HG02852 (cell line): ENCODE results near the gene MRC2.
"Not testable (repeated sequence)": the region's sequence is repeated elsewhere in the genome, so short reads cannot be mapped to it uniquely, and the experiment has no call there.

Experiments used
- ATAC-seq: cut with Tn5 transposase; IDR thresholded peaks from one replicate; pipeline ENCODE4 v1.9.1; 2021; ENCODE audit warnings: mild to moderate bottlenecking, moderate library complexity; ENCODE audit not compliant: unreplicated experiment

Gene MRC2

DNA sequence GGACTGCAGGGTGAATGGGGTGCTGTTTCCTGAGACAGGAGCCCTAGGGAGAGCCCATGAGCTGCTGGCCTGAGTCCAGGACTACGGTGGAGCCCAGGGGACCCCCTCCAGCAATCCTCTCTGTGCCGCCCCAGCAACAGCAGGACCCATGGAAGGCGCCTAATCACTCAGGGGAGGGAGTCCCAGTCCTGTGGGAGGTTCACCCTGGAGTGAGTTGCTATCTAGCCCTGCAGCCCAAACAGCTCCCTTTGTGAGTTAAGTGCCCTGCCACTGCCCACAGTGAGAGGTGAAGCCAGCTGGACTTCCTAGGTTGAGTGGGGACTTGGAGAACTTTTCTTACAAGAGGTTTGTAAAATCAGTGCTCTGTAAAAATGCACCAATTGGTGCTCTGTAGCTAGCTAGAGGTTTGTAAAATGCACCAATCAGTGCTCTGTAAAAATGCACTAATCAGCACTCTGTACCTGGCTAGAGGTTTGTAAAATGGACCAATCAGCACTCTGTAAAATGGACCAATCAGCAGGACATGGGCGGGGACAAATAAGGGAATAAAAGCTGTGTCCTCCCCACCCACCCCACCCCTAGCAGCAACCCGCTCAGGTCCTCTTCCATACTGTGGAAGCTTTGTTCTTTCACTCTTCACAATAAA is 67.7 kb downstream of the MRC2 start:
- not testable (repeated sequence) for ATAC-seq

DNA sequence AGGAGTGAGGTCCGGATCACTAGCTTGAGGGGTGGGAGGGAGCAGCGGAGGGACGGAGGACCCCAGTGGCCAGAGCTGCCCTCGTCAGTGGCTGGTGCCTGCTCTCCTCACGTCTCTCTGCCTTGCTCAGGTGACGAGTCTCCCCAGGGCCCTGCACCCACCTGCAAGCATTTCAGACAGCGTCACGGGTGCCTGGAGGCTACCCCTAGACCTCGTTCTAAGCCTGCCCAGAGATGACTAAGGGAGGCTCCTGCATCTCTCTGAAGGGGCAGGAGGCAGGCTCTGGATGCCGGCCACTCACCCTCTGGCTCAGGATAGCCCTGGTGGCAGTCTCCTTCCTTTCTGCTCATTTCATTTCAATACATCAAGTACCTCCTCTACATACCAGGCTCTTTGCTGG is 68.8 kb downstream of the MRC2 start:
- ATAC-seq, result no peak

DNA sequence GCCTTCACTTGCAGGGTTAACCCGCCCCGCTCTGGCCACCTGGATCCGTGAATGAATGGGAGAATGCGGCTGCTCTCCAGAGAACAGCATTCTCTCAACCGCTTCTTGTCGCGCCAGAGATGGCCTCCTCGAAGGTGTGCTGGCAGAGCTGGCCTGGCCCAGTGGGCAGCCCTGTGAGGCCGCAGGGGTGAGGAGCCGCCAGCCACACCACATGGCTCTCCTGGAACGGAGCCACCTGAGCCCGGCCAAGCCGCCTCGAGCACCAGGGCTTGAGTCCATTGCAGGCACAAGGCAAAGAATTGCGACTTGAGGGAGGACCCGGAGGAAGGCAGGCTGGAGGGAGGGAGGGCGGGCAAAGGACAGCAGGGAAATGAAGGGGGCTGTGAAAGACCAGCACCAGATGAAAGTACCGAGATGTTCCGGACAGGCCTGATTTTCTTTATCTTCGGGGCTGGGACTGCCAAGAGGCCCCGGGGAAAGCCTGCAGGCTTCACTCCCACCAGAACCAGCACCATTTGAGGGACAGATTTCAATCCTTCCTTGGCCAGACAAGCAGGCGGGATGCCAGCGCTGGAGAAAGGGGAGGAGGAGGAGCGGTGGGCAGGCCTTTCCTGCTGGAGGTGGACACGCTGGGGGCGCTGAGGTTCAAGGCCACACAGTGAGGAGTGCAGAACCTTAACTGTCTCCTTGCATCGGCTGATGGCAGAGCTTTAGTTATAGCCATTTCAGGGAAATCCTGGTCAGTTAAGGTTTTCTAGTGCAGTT is 69.4 kb downstream of the MRC2 start:
- no peak for ATAC-seq

DNA sequence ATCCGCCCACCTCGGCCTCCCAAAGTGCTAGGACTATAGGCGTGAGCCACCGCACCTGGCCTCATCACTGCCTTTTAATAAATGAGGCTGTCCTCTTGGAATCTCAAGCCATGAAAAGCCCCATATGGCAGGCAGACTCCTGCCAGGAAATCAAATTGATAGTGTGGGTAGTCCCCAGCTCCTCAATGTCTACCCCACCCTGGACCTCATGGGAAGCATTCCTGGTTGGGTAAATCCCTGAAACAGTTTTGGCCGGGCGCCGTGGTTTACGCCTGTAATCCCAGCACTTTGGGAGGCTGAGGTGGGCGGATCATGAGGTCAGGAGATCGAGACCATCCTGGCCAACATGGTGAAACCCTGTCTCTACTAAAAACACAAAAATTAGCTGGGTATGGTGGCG is 71.0 kb downstream of the MRC2 start:
- ATAC-seq, result not testable (repeated sequence)

DNA sequence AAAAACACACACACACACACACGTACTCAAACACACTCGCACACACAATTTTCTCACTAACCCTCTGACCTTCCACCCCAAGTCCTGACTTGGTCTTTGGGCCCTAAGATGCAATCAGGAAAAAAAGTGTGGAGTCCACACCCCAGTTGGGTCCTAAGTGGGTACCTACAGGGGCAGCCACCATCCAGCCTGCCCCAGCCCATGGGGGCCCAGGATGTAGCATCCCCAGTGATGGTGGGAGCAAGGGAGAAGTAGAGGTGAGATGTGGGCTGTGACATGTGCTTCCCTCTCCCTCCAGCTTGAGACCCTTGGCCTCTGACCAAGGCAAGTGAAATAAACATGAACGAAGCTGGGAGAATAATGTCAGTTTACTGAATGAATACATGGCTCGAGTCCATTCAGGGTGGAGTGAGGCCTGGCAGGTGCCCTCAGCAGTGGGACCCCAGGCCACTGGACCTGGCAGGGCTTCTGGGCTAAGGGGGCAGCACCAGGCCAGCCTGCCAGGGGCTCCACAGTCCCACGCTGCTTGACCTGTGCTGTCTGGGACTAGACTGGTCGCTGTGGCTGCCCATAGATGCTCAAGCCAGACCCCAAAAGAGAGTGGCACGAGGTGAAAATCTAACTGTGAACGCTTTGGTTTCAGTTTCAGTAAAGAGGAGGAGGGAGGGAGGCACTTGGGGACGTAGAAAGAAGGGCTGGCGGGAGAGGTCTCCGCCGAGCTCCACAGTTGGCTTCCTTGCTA is 73.7 kb downstream of the MRC2 start:
- ATAC-seq, result no peak

DNA sequence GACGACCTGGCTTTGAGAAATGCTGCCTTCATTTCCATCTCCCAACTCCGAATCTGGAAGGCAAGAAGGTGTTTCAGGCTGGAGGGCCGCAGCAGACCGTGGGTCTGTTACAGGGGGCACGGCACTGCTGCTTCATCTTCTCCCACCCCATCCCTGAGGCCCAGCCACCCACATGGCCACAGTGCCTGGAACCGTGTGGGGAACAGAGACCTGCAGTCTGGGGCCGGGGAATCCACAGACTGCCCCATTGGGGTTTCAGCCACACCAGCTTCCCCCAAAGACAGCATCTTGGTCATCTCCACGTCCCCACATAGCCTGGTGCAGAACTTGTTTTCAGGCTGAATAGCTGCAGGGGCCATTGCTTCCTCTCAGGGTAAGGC is 74.2 kb downstream of the MRC2 start:
- no peak for ATAC-seq

DNA sequence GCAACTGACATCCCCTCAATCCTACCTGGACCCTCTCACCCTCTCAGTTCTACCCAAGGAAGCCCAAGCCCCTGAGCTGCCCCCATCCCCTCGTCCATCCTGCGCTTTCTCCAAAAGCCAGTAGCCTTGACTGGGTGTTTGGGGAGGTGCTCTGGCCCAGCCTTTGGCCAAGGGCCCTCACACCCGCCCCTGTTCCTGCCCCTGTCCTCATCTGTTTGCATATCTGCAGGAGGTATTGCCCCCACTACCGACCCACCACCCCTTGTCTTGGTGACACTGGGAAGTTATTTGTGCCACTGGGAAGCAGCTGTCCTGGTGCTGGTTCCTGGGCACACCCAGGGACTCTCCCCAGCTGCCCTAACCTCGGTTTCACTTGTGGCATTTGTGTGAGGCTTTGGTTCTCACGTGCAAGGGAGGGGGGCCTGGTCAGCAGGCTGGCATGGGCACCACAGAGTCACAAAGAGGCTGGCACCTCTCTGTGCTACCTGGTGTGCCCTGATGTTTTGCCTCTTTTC is 75.3 kb downstream of the MRC2 start:
- no peak for ATAC-seq

DNA sequence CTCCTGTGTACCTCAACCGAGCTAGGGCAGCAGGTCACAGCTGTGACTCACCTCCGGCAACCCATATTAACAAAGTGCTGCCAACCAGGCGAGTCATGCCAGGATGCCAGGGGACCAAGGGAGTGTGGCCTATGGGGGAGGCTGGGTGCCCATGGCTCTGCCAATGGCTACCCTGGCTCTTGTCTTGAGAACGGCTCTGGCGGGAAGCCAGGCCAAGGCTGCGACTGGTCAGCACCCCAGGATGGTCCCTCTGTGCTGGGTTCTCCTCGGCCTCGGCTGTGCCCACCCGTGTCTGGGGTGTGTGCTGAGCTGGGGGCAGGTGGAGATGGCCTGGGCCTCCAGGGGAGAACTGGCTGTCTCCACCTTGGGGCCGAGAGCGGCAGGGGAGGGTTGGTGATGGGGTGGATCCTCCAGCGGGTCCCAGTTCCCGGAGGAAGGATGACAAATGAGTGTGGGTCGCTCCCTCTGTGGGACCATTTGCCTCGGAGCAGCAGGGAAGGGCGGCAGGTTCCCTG is 75.8 kb downstream of the MRC2 start:
- no peak for ATAC-seq

DNA sequence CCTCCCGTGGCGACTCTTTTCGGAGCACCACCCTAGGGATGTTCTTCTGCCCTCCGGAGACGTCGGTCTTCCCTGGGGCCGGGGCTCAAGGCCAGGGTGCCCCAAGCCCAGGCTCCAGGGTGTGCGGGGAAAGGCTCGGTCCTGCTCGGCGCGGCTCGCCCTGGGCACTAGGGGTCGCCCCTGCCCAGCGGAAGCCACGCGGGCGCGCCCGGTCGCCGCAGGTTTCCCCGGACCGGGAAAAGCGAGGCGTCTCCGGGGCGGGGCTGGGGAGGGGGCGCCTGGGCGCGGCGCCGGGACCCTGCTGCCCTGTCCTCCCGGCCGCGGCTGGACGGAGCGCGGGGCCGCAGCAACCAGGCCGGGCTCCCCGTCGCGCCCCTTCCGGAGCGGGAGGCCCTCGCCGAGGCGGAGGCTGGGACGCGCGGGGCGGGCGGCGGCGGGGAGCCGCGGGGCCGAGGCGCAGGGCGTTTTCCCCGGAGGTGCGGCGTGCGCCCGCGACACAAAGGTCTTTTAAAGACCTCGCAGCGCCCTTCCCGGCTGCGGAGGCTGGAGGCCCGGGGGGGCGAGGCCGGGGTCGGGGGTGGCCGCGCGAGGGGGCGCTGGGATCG is 76.4 kb downstream of the MRC2 start:
- peak; percentile 80 for ATAC-seq

DNA sequence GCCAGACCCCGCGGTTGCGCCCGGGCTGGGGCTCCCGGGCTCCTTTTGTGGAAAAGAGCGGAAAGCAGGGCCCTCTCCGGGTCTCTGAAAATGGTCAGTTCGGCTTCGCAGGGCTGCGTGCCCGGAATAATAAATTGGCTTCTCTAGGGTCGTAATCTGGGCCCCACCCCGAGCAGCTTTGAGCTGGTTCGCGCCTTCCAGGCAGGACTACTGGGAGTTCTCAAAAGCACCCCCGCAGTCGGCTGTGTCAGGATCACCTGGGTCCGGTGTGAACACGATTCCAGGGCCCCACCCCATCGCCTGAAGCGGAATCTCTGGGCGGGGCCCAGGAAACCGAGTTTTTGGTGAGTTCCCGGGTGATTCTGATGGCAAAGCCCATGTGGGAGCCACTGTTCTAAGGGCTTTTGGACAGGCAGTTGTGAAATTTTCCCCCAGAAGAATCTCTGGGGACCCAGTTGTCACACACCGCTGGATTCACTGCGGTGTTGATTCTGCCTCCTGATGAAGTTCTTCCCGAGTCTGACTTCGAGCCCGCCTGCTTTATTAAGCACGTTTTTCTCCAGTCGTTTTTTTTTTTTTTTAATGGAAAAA is 77.0 kb downstream of the MRC2 start:
- peak; percentile 8 for ATAC-seq

DNA sequence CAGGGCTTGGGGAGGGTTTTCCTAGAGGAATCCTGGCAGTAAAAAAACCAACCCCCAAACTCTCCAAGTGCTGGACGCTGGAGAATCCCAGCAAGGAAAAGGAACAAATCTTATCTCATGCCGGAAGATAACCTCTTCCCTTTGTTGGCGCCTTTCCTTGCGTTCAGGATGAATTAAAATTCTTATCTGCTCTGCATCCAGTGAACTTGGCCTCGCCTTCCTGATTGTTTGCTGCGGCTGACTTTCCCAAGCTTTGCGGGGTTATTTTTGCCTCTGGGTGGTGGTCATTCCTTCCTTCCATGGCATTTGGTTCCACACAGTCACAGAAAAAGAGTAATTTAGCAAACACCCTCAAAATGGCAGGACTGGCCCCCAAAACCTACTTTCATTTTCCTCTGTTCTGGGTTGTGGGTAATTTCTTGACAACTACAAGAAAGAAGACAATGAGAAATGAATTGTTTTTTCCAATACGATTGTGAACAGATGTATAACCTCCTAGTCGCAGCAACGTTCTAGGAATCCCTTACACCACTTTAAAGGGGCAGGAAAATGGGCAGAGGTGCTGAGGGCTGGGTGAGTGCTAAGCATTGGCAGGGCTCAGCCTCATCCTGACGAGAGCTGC is 77.8 kb downstream of the MRC2 start:
- no peak for ATAC-seq

DNA sequence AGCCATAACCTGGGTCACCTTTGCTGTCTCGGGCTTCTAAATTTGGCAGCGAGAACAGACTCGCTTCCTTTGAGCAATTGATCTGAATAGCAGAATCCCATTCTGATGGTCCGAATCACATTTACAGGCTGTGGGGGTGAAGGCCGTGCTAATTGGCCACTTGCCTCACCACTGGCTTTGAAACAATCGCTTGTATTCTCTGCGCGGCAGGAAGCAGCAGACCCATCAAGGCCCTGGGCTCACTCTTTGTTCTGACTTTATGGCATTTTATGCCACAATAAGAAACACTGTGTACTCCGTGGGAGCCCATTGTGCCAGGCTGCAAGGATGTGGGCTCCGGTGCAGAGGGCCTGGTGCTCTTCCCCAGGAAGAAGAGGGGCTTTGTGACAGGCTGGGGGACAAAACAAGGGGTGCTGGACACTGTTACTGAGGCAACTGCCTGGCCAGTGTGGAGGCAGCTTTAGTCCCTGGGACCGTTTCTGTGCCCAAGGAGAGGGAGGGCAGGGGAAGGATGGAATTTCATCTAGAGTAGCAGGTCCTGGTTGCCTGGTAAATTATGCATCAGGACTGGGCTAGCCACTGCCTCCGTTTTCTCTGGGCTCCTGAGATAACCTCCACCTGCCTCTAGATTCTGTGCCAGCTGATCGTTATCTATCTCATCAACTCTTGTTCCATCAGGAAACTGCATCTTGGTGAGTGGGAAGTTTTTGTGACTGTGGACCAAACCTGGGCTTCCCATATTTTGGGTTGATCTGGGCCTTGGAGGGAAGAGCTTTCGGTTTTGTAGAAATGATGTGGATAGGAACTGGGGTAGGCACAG is 78.5 kb downstream of the MRC2 start:
- ATAC-seq, result no peak

DNA sequence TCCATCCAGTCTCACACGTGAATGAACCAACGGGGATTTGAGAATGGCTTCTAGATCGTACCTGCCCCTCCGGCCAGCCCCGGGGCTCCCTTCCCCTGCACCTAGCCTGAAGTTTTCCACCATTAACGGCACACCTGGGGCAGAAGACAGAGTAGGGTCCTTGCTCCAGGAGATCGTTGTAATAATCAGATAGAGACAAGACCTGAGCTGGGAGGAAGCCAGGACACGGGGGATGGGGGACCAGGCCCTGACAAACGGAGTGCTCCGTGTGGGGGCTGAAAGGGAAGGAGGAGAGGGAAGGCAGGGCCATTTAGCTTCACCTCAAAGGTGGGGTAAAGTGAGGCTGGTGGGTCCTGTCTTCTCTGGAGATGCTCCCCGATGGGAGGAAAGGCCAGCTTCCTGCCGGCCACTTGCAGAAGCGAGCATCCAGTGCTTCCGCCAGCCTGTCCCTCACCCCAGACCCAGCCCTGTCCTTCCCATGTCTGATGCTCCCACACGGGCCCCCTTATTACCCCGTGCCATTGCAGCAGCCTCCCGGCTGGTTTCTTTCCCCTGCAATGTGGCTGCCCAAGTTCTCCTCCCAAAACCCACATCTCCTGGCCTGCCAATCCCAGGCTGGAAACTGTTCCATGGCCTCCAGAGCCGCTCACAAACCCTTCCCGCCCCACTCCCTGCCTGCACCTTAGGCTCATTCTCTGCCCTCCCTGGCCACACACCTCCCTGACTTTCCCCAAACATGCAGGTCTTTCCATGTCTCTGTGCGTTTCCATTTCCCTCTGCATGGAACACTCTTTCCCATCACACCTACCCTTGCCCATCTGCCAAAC is 79.3 kb downstream of the MRC2 start:
- ATAC-seq, result no peak

DNA sequence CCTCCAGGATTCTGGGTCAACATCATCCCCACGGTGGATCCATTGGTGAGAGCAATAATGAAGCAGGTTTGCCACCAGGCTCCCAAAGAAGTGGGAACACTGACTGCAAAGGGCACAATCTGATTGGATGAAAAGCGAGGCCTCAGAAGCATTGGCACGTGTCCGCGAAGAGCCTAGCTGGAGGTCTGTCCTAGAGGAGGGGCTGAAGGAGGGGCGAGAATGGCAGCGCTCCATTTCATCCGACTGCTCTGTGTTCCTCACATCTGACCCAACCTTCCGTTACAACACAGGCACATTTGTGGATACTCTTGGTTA is 79.9 kb downstream of the MRC2 start:
- no peak for ATAC-seq

DNA sequence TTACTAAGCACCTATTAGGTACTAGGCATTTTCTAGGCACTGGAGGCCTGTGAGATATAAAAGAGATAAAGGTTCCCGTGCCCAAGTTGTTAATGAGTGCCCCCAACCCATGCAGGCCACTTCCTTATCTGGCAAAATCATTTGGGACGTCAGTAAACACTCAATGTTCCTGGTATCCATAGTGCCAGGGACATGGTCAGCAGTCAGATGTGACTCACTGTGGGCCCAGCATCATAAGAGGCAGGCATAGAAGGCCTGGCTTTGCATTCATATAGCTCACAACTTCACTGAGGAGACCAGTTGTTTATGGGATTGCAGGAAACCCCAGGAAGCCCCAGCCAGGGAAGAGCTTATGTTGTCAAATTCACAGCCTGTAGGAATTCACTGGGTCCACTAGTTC is 81.1 kb downstream of the MRC2 start:
- no peak for ATAC-seq

DNA sequence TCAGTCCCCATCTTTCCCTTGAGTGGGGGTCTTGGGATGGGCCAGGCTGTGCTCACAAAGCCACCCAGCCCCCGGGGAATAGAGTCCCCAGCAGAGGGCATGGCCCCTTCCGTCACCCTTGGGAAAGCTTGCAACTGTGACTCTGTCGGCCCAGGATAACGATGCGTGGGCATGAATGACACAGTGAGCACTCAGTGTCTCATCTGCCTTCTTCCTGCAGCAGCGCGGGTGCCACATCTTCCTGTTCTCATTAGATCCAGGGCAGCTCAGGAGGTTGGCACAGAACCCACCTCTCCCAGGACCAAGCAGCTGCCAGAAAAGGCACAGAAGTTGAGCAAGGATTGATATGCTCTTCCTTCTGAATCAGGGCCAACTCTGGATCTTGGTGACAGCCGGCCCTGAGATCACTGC is 84.7 kb downstream of the MRC2 start:
- ATAC-seq, result no peak

DNA sequence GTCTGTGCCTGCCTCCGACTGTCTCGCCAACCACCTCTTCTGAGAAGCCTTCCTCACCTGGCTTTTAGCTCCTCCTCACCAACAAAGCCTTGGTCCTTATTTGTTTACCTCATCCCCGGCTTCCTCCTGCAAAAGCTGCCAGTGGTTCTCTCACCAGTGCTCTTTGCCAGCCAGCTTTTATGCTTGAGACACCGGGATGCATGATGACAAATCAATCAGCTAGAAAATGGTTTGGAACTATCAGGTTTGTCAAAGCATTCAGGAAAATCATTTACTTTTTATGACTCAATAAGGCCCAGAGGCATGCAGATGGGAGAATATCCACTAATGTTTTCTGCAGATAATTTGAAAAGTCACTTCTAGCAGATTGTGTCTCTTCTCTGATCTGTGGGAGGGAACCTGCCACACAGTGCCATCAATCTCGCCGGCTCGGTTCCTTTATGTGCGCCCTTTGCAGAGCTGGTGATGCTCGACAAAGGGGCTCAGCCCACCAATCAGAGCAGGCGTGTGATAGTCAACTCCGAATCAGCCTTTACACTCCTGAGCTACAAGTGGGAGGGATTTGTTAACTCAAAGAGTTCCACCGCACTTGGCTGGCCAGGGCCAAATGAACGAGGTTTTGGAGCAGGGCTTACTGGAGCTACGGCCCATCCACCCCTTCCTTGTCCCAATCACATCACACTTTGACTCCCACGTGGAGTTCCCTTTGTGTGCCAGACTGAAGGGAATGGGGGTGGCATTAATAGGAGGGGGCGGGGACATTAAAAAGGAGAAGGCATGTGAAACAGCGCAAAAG is 85.8 kb downstream of the MRC2 start:
- ATAC-seq, result no peak
